ENCODE results near the gene RECQL.
"Not testable (repeated sequence)": the region's sequence is repeated elsewhere in the genome, so short reads cannot be mapped to it uniquely, and the experiment has no call there.

The RECQL gene

DNA sequence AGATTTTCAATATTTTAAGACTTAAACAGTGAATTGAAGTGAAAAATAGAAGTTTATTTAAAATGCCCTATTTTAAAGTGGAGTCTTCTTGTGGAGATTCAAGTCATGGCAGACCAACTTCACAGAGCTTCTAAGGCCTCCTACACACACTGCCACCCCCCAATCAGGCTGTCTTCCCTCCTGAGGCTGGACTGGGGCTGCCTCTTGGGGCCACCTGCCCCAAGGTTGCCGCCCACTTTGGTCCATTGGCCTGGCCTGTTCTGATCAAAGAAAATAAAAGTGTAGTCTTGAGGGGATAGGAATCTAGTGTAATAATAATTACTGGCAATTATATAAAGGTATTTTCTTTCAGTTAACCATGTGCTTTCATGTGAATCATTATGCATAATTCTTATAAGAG is 1.4 kb upstream of the RECQL start:
- peak overlapping the region; percentile 88 for H3K4me3 ChIP-seq (ENCODE audit: low read depth, low read length)

GRCh38 chr12:21502164-21502496 is 695 bp upstream of the RECQL start:
- H3K4me3 ChIP-seq (ENCODE audit: low read depth, low read length) = peak overlapping the region; percentile 88

DNA sequence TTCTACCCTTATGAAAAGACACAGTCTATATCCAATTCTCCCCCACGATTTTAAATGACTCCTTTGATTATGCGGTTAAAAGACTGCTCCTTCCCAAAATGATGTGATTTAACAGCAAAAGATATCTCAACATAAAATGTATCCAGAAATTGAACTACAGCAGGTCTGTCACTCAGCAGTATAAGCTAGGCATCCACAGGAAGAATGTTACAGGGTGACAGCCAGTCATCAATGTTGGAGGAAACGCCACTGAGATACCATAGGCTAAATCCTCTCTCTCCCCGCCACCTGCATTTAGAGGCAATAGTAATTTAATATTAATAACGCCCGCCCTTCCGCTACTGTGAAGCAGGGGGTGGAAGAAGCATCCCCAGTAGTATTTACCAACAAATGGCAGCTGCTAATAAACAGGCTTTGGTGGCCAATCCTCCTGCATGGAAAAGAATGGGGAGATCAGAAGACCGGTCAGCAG is 613 bp downstream of the RECQL start:
- peak overlapping the region; percentile 88 for H3K4me3 ChIP-seq (ENCODE audit: low read depth, low read length)

DNA sequence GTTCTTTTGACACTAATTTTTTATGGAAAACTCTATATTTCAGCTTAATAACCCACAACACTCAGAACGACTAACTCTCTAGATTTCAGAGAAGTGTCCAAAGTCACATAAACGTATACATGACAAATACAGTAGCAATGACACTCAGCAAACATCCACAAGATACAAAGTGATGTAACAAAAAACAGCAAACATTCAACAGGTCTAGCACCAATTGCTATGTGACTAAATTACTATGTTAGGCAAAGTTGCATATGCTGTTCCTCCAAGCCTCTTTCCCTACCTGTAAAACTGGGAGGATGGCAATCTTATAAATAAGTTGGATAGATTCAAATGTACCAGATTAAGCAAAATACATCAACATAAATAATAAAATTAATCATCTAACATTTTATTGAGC is 1.7 kb downstream of the RECQL start:
- no peak overlapping the region for H3K4me3 ChIP-seq (ENCODE audit: low read depth, low read length)

DNA sequence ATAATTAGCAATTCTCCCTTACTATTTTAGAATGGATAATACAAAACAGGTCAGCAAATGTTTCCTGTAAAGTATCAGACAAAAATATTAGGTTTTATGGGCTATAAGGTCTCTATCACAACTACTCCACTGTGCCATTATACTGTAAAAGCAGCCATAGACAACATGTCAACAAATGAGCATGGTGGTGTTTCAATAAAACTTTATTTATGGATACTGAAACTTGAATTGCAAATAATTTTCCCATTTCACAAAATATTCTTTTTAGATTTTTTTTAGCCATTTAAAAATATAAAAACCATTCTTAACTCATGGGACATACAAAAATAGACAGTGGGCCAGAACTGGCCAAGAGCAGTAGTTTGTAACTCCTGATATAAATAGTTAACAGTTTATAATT is 15.4 kb downstream of the RECQL start:
- no peak overlapping the region for H3K4me3 ChIP-seq (ENCODE audit: low read depth, low read length)

DNA sequence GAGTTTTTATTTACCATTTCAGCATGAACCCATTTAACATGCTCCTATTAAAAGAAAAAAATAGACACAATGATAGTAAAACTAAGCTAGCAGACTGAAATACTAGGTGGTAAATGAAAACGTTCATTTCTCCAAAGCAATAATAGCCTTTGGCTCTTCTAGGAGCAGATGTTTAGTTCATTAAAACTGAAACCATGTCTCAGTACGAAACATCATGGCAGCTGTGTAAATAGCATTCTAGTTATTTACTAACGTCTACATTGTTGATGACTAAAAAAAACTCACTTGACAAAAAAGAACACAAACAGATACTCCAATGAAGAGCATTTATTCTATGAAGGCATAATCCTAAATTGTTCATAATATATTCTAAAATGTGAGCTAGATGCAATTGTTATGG is 17.9 kb downstream of the RECQL start:
- H3K4me3 ChIP-seq (ENCODE audit: low read depth, low read length) = no peak overlapping the region

DNA sequence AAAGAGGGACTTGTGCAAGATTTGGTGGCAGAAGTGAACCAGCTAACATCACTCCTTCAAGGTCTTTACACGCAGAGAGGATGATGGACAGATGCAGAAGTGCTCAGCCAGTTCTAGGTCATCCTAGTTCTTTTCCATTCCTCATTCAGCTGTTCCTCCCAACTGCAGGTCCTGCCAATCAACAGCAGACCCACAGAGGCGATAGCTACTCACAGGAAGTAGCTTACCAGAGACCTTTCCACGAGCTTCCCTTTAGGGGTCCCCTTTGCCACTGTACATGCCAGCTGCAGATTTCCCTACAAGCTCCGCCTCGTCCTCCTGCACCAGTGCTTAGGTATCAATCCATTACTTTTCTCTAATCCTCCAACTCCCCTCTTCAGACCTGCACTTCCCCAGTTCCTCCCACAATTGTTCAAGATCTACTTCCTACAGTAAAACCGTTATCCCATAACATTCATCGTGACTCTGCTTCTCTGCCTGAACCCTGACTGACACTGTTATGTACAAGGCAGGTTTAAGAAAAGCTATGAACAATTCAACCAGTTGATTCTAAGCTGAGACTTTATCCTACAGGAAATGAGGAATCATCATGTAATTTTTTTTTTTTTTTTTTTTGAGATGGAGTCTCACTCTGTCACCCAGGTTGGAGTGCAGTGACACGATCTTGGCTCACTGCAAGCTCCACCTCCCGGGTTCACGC is 22.5 kb downstream of the RECQL start:
- no peak overlapping the region for H3K4me3 ChIP-seq (ENCODE audit: low read depth, low read length)

DNA sequence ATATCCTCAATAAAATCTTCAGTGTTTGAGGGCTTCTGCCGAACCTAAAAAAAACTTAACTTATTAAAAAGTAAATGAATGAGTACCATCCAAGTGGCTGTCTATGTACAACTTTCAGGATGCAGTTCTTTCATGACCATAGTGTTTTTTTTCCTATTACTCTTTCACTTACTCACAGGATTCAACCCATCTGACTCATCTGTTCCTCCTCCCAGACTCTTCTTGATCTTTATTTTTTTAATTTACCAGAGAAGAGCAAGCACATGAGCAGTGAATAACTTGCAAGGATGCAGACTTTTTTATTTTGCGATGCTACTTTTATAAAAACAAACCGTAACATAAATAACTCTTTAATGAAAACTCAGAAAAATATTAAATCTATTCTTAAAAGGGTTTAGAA is 24.5 kb downstream of the RECQL start:
- no peak overlapping the region for H3K4me3 ChIP-seq (ENCODE audit: low read depth, low read length)

GRCh38 chr12:21475552-21475951 is 25.9 kb downstream of the RECQL start:
- H3K4me3 ChIP-seq (ENCODE audit: low read depth, low read length) = no peak overlapping the region

DNA sequence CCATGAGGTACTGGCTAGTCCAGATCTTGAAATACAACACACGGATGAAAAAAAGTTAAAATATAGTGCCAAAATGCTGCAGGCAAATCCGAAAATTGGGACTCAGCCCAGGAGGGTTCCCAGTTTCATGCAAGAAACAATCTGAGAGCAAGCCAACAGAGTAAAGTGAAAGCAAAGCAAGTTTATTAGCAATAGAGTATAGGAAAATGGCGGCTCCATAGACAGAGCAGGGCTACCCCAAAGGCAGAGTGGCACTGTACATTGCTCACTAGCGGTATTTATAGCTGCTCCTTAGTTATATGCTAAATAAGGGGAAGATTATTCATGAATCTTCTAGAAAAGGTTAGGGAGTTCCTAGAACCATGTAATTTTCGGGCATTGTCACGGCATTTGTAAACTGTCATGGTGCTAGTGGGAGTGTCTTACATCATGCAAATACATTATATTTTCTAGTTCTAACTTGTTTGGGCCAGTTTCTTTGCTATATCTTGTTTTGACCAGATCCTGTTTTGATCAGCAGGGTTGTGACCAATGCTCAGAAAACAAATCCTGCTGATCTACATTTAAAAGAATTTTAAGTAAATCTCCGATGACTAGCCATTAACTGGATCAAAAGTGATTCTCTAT is 29.1 kb downstream of the RECQL start:
- H3K4me3 ChIP-seq (ENCODE audit: low read depth, low read length) = no peak overlapping the region

DNA sequence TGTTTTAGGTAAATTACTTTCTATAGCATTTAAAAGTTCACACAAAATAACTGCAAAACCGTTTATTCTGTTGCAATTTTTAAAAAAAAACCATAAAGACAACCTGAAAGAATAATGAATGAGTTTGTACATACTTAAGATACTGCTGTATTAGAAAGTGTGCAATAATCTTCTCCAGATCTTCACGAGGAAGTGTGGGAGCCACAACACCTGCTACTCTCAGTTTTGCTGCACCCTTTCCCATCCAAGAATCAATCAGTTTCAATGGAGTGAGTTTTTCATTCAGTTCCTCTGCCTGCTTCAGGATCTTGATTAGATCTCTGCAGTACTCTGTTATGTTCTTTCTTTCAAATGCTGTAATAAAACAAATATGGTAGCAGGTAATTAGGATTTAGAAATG is 30.1 kb downstream of the RECQL start:
- no peak overlapping the region for H3K4me3 ChIP-seq (ENCODE audit: low read depth, low read length)

GRCh38 chr12:21467334-21467733 is 34.1 kb downstream of the RECQL start:
- H3K4me3 ChIP-seq (ENCODE audit: low read depth, low read length) = not testable (repeated sequence)

DNA sequence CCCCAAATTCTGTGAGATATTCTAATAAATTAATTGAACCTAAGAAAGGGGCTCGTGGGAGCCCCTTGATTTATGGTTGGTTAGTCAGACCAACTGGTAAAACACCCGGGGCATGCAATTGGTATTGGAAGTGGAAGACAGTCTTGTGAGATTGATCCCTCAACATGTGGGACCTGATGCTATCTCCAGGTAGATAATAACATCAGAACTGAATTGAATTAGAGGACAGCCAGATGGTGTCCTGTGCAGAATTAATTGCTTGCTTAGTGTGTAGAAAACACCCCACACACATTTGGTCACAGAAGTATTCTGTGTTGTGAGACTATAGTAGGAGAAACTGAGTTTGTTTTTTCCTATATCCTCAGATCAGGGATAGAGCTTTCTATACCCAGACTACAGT is 42.0 kb downstream of the RECQL start:
- no peak overlapping the region for H3K4me3 ChIP-seq (ENCODE audit: low read depth, low read length)

DNA sequence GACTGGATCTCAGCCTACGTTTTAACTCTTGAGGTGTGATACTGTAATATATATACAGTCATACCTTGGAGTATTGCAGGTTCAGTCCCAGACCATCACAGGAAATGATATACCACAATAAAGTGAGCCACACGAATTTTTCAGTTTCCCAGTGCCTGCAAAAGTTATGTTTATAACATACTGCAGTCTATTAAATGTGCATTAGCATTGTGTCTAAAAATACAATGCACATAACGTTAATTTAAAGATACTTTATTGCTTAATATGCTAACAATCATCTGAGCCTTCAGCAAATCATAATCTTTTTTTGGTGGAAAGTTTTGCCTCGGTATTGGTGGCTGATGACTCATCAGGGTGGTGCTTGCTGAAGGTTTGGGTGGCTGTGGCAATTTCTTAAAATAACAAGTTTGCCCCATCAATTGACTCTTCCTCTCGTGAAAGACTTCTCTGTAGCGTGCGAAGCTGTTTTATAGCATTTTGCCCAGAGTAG is 45.1 kb downstream of the RECQL start:
- H3K4me3 ChIP-seq (ENCODE audit: low read depth, low read length) = no peak overlapping the region

- H3K4me3 ChIP-seq (ENCODE audit: low read depth, low read length) = no peak overlapping the region
These were observed 48.1 kb downstream of the RECQL start for GRCh38 chr12:21453312-21453852.

GRCh38 chr12:21451529-21451928 is 49.9 kb downstream of the RECQL start:
- no peak overlapping the region for H3K4me3 ChIP-seq (ENCODE audit: low read depth, low read length)

- no peak overlapping the region for H3K4me3 ChIP-seq (ENCODE audit: low read depth, low read length)
These were observed 57.0 kb downstream of the RECQL start for GRCh38 chr12:21444193-21445146.

GRCh38 chr12:21439347-21439746 is 62.1 kb downstream of the RECQL start:
- H3K4me3 ChIP-seq (ENCODE audit: low read depth, low read length) = no peak overlapping the region

GRCh38 chr12:21438643-21439042 is 62.8 kb downstream of the RECQL start:
- H3K4me3 ChIP-seq (ENCODE audit: low read depth, low read length) = no peak overlapping the region

DNA sequence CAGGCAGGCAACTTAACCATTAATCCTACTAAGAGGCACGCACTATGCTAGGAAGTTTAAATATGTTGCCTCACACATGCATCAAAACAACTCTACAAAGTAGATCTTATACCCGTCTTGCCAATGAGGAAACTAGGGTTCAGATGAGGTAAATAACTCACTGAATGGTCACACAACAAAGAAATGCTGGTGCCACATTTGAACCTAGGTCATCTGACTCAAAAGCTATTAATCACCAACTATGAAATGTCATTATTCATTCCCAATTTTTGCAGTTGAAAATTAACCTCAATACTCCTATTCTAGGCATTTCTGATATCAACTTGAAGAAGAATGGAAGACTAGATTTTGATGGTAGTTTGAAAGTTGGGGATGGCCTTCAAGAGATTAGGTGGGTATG is 66.7 kb downstream of the RECQL start:
- no peak overlapping the region for H3K4me3 ChIP-seq (ENCODE audit: low read depth, low read length)

GRCh38 chr12:21433525-21433924 is 67.9 kb downstream of the RECQL start:
- H3K4me3 ChIP-seq (ENCODE audit: low read depth, low read length) = no peak overlapping the region
